NT2/D1 (cell line): ENCODE results near the gene TRAPPC2.

Source experiments
- DNase-seq: peaks from one replicate; pipeline ENCODE4 v3.0.0-alpha.2; 2011; ENCODE audit warnings: low read depth, low spot score
- H3K27me3 ChIP-seq: 2 replicates; pipeline ENCODE4 v1.6.0; 2011; ENCODE audit warnings: mild to moderate bottlenecking; ENCODE audit not compliant: insufficient read length, insufficient read depth
- H3K36me3 ChIP-seq: 2 replicates; pipeline ENCODE4 v1.6.1; 2011; ENCODE audit warnings: mild to moderate bottlenecking, low read length, mixed read lengths; ENCODE audit not compliant: insufficient read depth, insufficient read length
- H3K4me1 ChIP-seq: 2 replicates; pipeline ENCODE4 v1.5.1; 2011; ENCODE audit not compliant: insufficient read depth, insufficient read length
- H3K4me3 ChIP-seq: 2 replicates; pipeline ENCODE4 v1.5.1; 2011; ENCODE audit warnings: low read depth; ENCODE audit not compliant: insufficient read length
- H3K9ac ChIP-seq: 2 replicates; pipeline ENCODE4 v1.6.0; 2011; ENCODE audit warnings: low read depth; ENCODE audit not compliant: insufficient read length
- H3K9me3 ChIP-seq: 2 replicates; pipeline ENCODE4 v1.5.1; 2011; ENCODE audit warnings: mild to moderate bottlenecking, low read length; ENCODE audit not compliant: insufficient read depth
- SUZ12 ChIP-seq: IDR thresholded peaks from 2 replicates; pipeline ENCODE4 v1.6.1; 2011; ENCODE audit not compliant: insufficient read length, insufficient read depth; ENCODE audit errors: extremely low read depth
- YY1 ChIP-seq: IDR thresholded peaks from 2 replicates; pipeline ENCODE4 v1.6.1; 2011; ENCODE audit not compliant: insufficient read length, insufficient read depth
- ZNF274 ChIP-seq: IDR thresholded peaks from 2 replicates; pipeline ENCODE4 v1.6.1; 2011; ENCODE audit warnings: mild to moderate bottlenecking, low read depth, low read length

The TRAPPC2 gene

GRCh38 chrX:13703589-13703988 is 30.8 kb downstream of the TRAPPC2 start:
- Histone ChIP-seq H3K27me3 (no peaks in the 10 kb centered on the region), H3K9ac (no peak overlapping the region)

DNA sequence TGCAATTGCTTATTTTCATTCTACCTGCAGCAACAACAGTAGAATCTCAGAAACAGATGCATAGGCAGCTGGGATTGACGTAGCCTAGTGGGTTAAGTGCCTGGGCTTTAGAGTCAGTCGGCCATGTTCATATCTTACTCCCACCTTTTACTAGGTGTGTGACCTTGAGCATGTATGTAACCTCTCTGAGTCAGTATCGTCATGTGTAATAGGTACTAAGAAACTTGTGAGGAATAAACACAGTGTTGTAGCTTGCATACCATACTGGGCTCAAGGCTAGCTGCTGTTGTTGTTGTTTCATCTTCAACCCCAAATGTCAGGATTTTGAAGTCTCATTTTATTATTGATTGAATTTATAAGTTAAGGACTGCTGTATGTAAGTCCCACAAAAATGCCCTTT is 31.3 kb downstream of the TRAPPC2 start:
- TF ChIP-seq SUZ12 = no peak
- TF ChIP-seq YY1 = no peak
- TF ChIP-seq ZNF274 = no peak
- peaks cover 36% of the 10 kb centered on the region for H3K36me3 ChIP-seq
- no peak overlapping the region for H3K4me3 ChIP-seq
- no peaks in the 10 kb centered on the region for H3K27me3 ChIP-seq
- H3K9ac ChIP-seq = no peak overlapping the region
- no peaks in the 10 kb centered on the region for H3K9me3 ChIP-seq
- no peak for DNase-seq
- no peaks in the 10 kb centered on the region for H3K4me1 ChIP-seq

More at GRCh38 chrX:13703589-13703988, 30.8 kb downstream of the TRAPPC2 start:
- DNase-seq = no peak
- Histone ChIP-seq H3K36me3 (peaks cover 36% of the 10 kb centered on the region), H3K9me3 (no peaks in the 10 kb centered on the region), H3K4me3 (no peak overlapping the region), H3K4me1 (no peaks in the 10 kb centered on the region)
- no peak for TF ChIP-seq ZNF274
- TF ChIP-seq SUZ12 = no peak
- TF ChIP-seq YY1 = no peak

DNA sequence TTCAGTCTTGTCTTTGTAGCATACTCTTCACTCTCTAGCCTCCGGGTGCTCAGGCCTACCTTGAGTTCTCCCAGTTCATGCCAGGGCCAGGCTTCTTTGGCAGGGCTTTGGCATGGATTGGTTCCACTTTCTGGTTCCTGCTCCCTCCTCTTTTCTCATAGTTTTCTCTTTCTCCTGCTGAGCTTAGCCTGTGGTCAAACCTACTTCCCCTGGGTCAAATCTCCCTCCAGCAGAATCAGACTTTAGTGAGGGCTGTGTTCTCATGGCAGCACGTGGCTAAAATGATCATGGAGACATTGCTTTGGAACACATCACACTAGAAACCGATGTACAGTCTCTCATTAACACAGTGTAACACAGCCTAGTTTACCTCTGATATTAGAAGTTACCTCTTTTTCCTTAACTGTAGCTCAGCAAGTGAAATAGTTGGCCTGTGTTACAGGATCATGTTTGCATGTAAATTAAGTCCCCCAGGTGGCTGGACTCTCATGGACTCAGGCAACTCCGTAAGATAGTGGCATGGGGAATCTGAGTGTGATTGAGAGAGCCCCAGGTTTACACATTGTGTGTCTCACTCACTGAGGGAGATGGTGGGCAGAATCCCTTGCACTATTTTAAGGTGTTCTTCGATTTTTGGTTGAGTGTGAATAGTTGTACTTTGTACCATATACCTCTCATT is 32.2 kb downstream of the TRAPPC2 start:
- H3K4me3 ChIP-seq = no peak overlapping the region
- TF ChIP-seq ZNF274 (no peak), SUZ12 (no peak), YY1 (no peak)
- DNase-seq = no peak
- H3K36me3 ChIP-seq = peaks cover 40% of the 10 kb centered on the region
- H3K9ac ChIP-seq = no peak overlapping the region
- no peaks in the 10 kb centered on the region for H3K27me3 ChIP-seq
- no peaks in the 10 kb centered on the region for H3K4me1 ChIP-seq
- no peaks in the 10 kb centered on the region for H3K9me3 ChIP-seq

DNA sequence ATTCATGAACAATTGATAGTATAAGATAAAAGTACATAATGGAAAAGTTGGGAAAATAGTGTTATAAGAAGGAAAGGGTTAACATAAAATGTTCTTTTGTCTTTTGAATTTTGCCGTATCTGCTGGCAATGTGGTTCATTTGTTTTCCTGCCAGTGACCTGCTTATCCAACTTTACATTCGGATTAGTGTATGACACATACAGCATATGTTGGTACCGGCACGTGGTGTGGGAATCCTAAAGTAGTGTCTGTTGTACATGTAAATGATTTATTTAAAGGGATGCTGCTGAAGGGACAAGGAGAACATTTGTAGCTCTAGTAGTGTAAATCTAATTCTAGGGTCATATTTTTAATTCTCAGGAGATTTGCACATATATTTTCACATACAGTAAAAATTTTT is 34.0 kb downstream of the TRAPPC2 start:
- no peaks in the 10 kb centered on the region for H3K27me3 ChIP-seq
- TF ChIP-seq SUZ12 = no peak
- no peak for TF ChIP-seq ZNF274
- TF ChIP-seq YY1 = no peak
- no peak for DNase-seq
- no peak overlapping the region for H3K4me3 ChIP-seq
- H3K36me3 ChIP-seq = peaks cover 37% of the 10 kb centered on the region
- H3K9ac ChIP-seq = no peak overlapping the region
- no peaks in the 10 kb centered on the region for H3K4me1 ChIP-seq
- no peaks in the 10 kb centered on the region for H3K9me3 ChIP-seq

- Histone ChIP-seq H3K36me3 (peaks cover 40% of the 10 kb centered on the region), H3K4me3 (no peak overlapping the region), H3K9me3 (no peaks in the 10 kb centered on the region), H3K9ac (no peak overlapping the region), H3K4me1 (peaks cover 4% of the 10 kb centered on the region), H3K27me3 (no peaks in the 10 kb centered on the region)
- no peak for TF ChIP-seq SUZ12
- TF ChIP-seq ZNF274 = no peak
- TF ChIP-seq YY1 = no peak
- no peak for DNase-seq
These were observed 35.1 kb downstream of the TRAPPC2 start for GRCh38 chrX:13699183-13699826.

- peaks cover 34% of the 10 kb centered on the region for H3K36me3 ChIP-seq
- H3K9ac ChIP-seq = no peak overlapping the region
- H3K4me1 ChIP-seq = peaks cover 6% of the 10 kb centered on the region
- DNase-seq = no peak
- H3K4me3 ChIP-seq = no peak overlapping the region
- no peaks in the 10 kb centered on the region for H3K9me3 ChIP-seq
- TF ChIP-seq ZNF274 = no peak
- no peak for TF ChIP-seq SUZ12
- no peak for TF ChIP-seq YY1
- no peaks in the 10 kb centered on the region for H3K27me3 ChIP-seq
These were observed 36.0 kb downstream of the TRAPPC2 start for GRCh38 chrX:13698432-13698831.

DNA sequence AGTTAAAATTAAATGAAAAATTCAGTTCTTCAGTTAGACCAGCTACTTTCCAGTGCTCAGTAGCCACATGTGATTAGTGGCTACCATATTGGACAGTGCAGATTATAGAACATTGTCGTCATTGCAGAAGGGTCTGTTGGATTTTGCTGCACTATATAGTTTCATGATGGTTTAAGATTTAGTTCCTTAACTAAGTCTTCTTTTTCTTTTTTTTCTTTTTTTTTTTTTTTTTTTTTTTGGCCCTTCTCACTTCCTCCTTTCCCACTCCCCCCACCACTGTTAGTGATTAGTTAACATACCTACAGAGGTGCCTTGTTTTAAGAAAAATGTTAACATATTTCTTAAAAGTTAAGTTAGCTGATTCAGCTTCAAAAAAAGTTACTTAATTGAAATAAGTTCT is 36.4 kb downstream of the TRAPPC2 start:
- Histone ChIP-seq H3K9ac (no peak overlapping the region), H3K27me3 (no peaks in the 10 kb centered on the region), H3K36me3 (peaks cover 32% of the 10 kb centered on the region), H3K4me1 (peaks cover 6% of the 10 kb centered on the region), H3K4me3 (no peak overlapping the region), H3K9me3 (no peaks in the 10 kb centered on the region)
- DNase-seq = no peak
- TF ChIP-seq SUZ12 = no peak
- TF ChIP-seq ZNF274 = no peak
- TF ChIP-seq YY1 = no peak
